Activated T-cell treated with anti-CD3 and anti-CD28 coated beads, Interleukin-2, amount 50 U/mL, for 1 hour (primary cell): ENCODE results near the gene CLOCK.

Source experiments
- DNase-seq: peaks from one replicate; pipeline ENCODE4 v3.0.0-alpha.2; 2020

Gene CLOCK

GRCh38 chr4:55468724-55469123 is 78.0 kb downstream of the CLOCK start:
- DNase-seq: no peak

GRCh38 chr4:55466001-55466400 is 80.7 kb downstream of the CLOCK start:
- no peak for DNase-seq

- DNase-seq: no peak
Observed at GRCh38 chr4:55458611-55459010, 88.1 kb downstream of the CLOCK start.

GRCh38 chr4:55458164-55458563 is 88.5 kb downstream of the CLOCK start:
- DNase-seq: no peak

- no peak for DNase-seq
Observed at GRCh38 chr4:55450566-55450965, 96.1 kb downstream of the CLOCK start.

- DNase-seq: no peak
Observed at GRCh38 chr4:55447831-55448230, 98.9 kb downstream of the CLOCK start.

- DNase-seq: no peak
Observed at GRCh38 chr4:55447108-55447708, 99.5 kb downstream of the CLOCK start.

- no peak for DNase-seq
Observed at GRCh38 chr4:55446578-55446922, 100.2 kb downstream of the CLOCK start.

- DNase-seq: no peak
Observed at GRCh38 chr4:55445921-55446577, 100.7 kb downstream of the CLOCK start.

- no peak for DNase-seq
Observed at GRCh38 chr4:55444827-55445226, 101.9 kb downstream of the CLOCK start.

GRCh38 chr4:55442541-55442940 is 104.2 kb downstream of the CLOCK start:
- no peak for DNase-seq

GRCh38 chr4:55440786-55441185 is 105.9 kb downstream of the CLOCK start:
- no peak for DNase-seq

- DNase-seq: no peak
Observed at GRCh38 chr4:55439023-55439422, 107.7 kb downstream of the CLOCK start.

- no peak for DNase-seq
Observed at GRCh38 chr4:55438314-55438713, 108.4 kb downstream of the CLOCK start.

- no peak for DNase-seq
Observed at GRCh38 chr4:55437823-55438222, 108.9 kb downstream of the CLOCK start.

- DNase-seq: no peak
Observed at GRCh38 chr4:55437356-55437796, 109.3 kb downstream of the CLOCK start.

- no peak for DNase-seq
Observed at GRCh38 chr4:55435141-55435841, 111.4 kb downstream of the CLOCK start.

GRCh38 chr4:55431710-55432336 is 114.9 kb downstream of the CLOCK start:
- no peak for DNase-seq

- no peak for DNase-seq
Observed at GRCh38 chr4:55424791-55425190, 121.9 kb downstream of the CLOCK start.

- no peak for DNase-seq
Observed at GRCh38 chr4:55416176-55416575, 130.5 kb downstream of the CLOCK start.

GRCh38 chr4:55411621-55412020 is 135.1 kb downstream of the CLOCK start:
- DNase-seq: no peak

- DNase-seq: no peak
Observed at GRCh38 chr4:55410431-55410830, 136.3 kb downstream of the CLOCK start.

GRCh38 chr4:55409468-55410171 is 137.1 kb downstream of the CLOCK start:
- DNase-seq: no peak
